Activated CD4-positive, alpha-beta memory T cell treated with anti-CD3 and anti-CD28 coated beads, Interleukin-2, amount 10 ng/mL, durations not matched to agents 7 days and 5 days (primary cell): ENCODE measurements around the gene CUL4A. TPM values are rescaled to one million over a fixed set of nuclear protein-coding genes. Genes with fewer than 3 reads are reported as not detected.
"Not testable (repeated sequence)": the region's sequence is repeated elsewhere in the genome, so short reads cannot be mapped to it uniquely, and the experiment has no call there.

ENCODE experiments used
- CTCF ChIA-PET: fragments of 350-600 bp; sonication (Branson Sonifier 250); formaldehyde crosslinking; loops from one replicate; lab custom pipeline; 2021; ENCODE audit warnings: antibody characterized with exemption, inconsistent platforms; lab: Charles Lee
- POLR2A ChIA-PET: fragments of 350-600 bp; sonication (Branson Sonifier 250); formaldehyde crosslinking; loops from one replicate; lab custom pipeline; 2021; ENCODE audit warnings: antibody characterized with exemption; lab: Charles Lee
- DNase-seq: peaks from one replicate; pipeline ENCODE4 v3.0.0-alpha.2; 2020
- H3K27ac Mint-ChIP-seq: one replicate; pipeline ENCODE4 v1.8.0; 2021; ENCODE audit warnings: mild to moderate bottlenecking, mixed read lengths
- H3K27me3 Mint-ChIP-seq: one replicate; pipeline ENCODE4 v1.8.0; 2021; ENCODE audit warnings: mixed read lengths
- H3K36me3 Mint-ChIP-seq: one replicate; pipeline ENCODE4 v1.8.0; 2021; ENCODE audit warnings: low read depth, mixed read lengths
- H3K4me1 Mint-ChIP-seq: one replicate; pipeline ENCODE4 v1.8.0; 2021; ENCODE audit warnings: mixed read lengths
- H3K4me3 Mint-ChIP-seq: one replicate; pipeline ENCODE4 v1.8.0; 2021; ENCODE audit warnings: mild to moderate bottlenecking, mixed read lengths
- H3K9me3 Mint-ChIP-seq: one replicate; pipeline ENCODE4 v1.8.0; 2021; ENCODE audit warnings: mixed read lengths
- total RNA-seq, 2 experiments: library from RNA; stranded (reverse); gene quantifications; one replicate each; pipeline ENCODE4 v1.2.3, GENCODE V29; 2021

CUL4A gene
- total RNA-seq, 2 experiments from 2014 or later: 67.2 to 68.8 TPM

- Mint-ChIP-seq H3K36me3 (peaks cover 65% of the 10 kb centered on the region), H3K4me3 (no peak overlapping the region), H3K27me3 (no peaks in the 10 kb centered on the region), H3K27ac (no peak overlapping the region), H3K4me1 (no peaks in the 10 kb centered on the region), H3K9me3 (no peaks in the 10 kb centered on the region)
- DNase-seq: no peak
- CTCF ChIA-PET: no interaction called here
- POLR2A ChIA-PET: no interaction called here
Measured at GRCh38 chr13:113232208-113233003, 23.0 kb downstream of the CUL4A start.

- no peaks in the 10 kb centered on the region for H3K4me1 Mint-ChIP-seq
- DNase-seq: no peak
- H3K36me3 Mint-ChIP-seq: peaks cover 65% of the 10 kb centered on the region
- POLR2A ChIA-PET: no interaction called here
- H3K9me3 Mint-ChIP-seq: no peaks in the 10 kb centered on the region
- CTCF ChIA-PET: no interaction called here
- no peak overlapping the region for H3K27ac Mint-ChIP-seq
- H3K4me3 Mint-ChIP-seq: no peak overlapping the region
- H3K27me3 Mint-ChIP-seq: no peaks in the 10 kb centered on the region
Measured at GRCh38 chr13:113233101-113233500, 23.7 kb downstream of the CUL4A start.

DNA sequence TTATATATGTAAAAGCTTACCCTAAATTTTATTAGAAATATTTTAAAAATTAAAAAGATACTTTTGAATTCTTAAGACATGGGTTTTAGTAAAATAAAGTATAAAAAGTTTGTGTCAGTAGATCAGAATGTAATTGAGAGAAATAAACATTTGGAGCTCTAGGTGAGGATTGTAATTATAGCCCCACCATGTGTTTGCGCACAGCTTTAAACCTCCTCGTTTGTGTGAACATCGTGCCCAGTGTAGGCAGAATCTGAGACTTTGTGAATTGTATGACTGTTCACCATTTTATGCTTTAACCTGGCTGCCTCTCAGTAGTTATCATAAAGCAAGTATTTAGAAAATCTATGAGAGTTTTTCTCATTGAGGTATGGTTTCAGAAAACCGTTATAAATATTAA is 29.1 kb downstream of the CUL4A start:
- peaks cover 55% of the 10 kb centered on the region for H3K36me3 Mint-ChIP-seq
- no peak overlapping the region for H3K27ac Mint-ChIP-seq
- no peaks in the 10 kb centered on the region for H3K27me3 Mint-ChIP-seq
- H3K4me3 Mint-ChIP-seq: no peak overlapping the region
- no peaks in the 10 kb centered on the region for H3K4me1 Mint-ChIP-seq
- ChIA-PET POLR2A (interaction anchor here (0.9 to 1.2 kb wide), 2 partner anchors 9 to 296 kb away, joined by 3 read pairs; no protein-coding TSS in a partner anchor), CTCF (interaction anchor here (0.8 to 1.6 kb wide), 10 partner anchors 9 to 296 kb away, joined by 3 to 11 read pairs (median 4); no protein-coding TSS in a partner anchor)
- DNase-seq: no peak
- no peaks in the 10 kb centered on the region for H3K9me3 Mint-ChIP-seq

DNA sequence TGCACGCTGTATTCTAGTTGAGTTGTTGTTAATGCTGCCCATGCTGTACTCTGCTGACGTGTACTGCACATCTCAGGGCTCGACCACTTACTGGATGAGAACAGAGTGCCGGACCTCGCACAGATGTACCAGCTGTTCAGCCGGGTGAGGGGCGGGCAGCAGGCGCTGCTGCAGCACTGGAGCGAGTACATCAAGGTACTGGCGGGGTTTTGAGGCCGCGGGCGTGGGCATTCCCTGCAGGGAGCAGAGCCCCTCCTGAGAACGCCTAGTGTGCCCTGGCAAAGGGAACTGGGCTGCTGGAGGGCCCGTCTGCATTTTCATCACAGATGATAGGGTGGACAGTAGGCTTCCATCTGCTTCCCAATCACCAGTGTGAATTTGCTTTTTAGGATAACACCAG is 29.9 kb downstream of the CUL4A start:
- POLR2A ChIA-PET: interaction anchor here (1.2 kb wide), 1 partner anchor 297 kb away, joined by 3 read pairs; no protein-coding TSS in a partner anchor

DNA sequence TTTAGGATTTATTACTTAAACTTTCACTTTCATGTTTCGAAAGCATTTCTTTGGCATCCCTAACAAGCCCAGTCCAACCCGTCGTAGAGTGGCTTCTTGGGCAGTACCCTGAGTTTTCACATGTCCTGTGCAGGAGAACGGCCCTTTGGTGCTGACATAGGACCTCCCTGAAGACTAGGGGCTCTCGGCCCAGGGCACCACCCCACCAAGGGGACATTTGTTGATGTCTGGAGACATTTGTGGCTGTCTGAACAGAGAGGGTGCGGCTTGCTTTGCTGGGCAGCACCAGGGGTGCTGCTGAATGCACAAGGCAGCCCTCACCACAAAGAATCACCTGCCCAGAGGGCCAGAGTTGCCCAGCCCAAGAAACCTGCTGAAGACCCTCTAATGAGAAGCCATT is 30.6 kb downstream of the CUL4A start:
- H3K36me3 Mint-ChIP-seq: peaks cover 55% of the 10 kb centered on the region
- H3K27me3 Mint-ChIP-seq: no peaks in the 10 kb centered on the region
- ChIA-PET CTCF (no interaction called here), POLR2A (no interaction called here)
- H3K4me1 Mint-ChIP-seq: no peaks in the 10 kb centered on the region
- H3K27ac Mint-ChIP-seq: no peak overlapping the region
- no peaks in the 10 kb centered on the region for H3K9me3 Mint-ChIP-seq
- H3K4me3 Mint-ChIP-seq: no peak overlapping the region
- no peak for DNase-seq

More for the DNA sequence above, 29.9 kb downstream of the CUL4A start:
- Mint-ChIP-seq H3K36me3 (peaks cover 56% of the 10 kb centered on the region), H3K9me3 (no peaks in the 10 kb centered on the region), H3K4me3 (no peak overlapping the region), H3K27ac (no peak overlapping the region), H3K27me3 (no peaks in the 10 kb centered on the region), H3K4me1 (no peaks in the 10 kb centered on the region)
- DNase-seq: no peak
- CTCF ChIA-PET: interaction anchor here (0.8 to 1.4 kb wide), 4 partner anchors 154 to 296 kb away, joined by 3 to 11 read pairs (median 4); no protein-coding TSS in a partner anchor

DNA sequence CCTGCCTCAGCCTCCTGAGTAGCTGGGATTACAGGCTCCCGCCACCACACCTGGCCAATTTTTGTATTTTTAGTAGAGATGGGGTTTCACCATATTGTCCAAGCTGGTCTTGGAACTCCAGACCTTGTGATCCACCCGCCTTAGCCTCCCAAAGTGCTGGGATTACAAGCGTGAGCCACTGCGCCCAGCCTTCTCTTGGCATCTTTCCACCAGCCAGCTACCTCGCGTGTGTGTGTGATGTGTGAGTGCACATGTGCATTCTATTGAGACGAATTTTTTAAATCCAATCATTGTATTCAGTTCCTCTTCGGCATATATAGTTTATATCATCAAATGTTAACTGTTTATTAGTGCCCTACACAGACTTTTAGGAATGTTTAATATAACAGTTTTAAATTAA is 32.2 kb downstream of the CUL4A start:
- POLR2A ChIA-PET: interaction anchor here (0.6 to 2.3 kb wide), 2 partner anchors 32 to 493 kb away, joined by 3 to 9 read pairs; partner anchors contain the start of genes CUL4A and PCID2
- H3K27me3 Mint-ChIP-seq, H3K27ac Mint-ChIP-seq, H3K4me3 Mint-ChIP-seq, CTCF ChIA-PET, H3K4me1 Mint-ChIP-seq, H3K9me3 Mint-ChIP-seq, DNase-seq: not testable (repeated sequence)
- H3K36me3 Mint-ChIP-seq: peaks cover 61% of the 10 kb centered on the region

- H3K9me3 Mint-ChIP-seq: no peaks in the 10 kb centered on the region
- no peaks in the 10 kb centered on the region for H3K27me3 Mint-ChIP-seq
- ChIA-PET CTCF (no interaction called here), POLR2A (no interaction called here)
- H3K4me1 Mint-ChIP-seq: no peaks in the 10 kb centered on the region
- DNase-seq: no peak
- H3K4me3 Mint-ChIP-seq: no peak overlapping the region
- H3K36me3 Mint-ChIP-seq: peaks cover 69% of the 10 kb centered on the region
- H3K27ac Mint-ChIP-seq: no peak overlapping the region
Measured at GRCh38 chr13:113243847-113244246, 34.4 kb downstream of the CUL4A start.

DNA sequence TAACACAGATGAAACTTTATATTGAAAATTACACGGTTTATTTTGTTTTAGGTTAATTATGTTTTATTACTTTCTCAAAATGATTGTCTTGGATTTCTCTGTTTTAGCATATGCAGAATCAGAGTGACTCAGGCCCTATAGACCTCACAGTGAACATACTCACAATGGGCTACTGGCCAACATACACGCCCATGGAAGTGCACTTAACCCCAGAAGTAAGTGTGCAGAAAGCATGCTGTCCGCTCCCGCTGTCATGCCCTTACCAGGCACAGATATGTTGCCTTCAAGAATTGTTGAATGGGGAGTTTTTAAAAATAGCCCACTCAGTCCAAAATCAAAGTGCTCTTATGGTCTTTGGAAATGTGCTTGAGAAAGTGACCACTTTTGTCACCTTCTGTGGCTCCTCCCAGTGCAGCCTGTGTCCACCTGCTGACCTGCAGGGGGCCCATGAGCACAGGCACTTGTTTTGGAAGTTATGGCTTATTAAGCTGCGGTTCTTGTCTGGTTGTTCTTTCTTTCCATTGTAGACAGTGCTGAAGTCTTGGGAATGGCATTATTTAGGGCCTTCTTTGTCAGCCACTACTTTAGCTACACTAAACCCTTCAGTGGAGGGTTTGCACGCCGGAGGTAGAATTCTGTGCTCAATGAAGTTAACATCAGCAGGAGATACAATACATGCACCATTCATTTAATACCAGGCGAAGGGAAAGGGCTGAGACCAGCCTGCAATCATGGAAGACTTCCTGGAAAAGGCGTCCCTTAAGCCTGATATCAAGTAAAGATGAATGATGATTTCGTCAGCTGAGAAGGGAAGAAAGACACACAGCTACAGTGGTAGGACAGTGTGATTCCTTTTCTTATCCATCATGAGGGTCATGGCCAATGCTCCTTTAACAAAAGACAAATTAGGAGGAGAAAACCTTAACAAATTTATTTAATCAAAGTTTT is 36.7 kb downstream of the CUL4A start:
- CTCF ChIA-PET: no interaction called here

GRCh38 chr13:113252516-113253095 is 43.2 kb downstream of the CUL4A start:
- Mint-ChIP-seq H3K4me3 (no peak overlapping the region), H3K9me3 (no peaks in the 10 kb centered on the region), H3K36me3 (peaks cover 72% of the 10 kb centered on the region), H3K4me1 (no peaks in the 10 kb centered on the region), H3K27me3 (no peaks in the 10 kb centered on the region), H3K27ac (no peak overlapping the region)
- CTCF ChIA-PET: no interaction called here
- DNase-seq: no peak
- POLR2A ChIA-PET: no interaction called here

More for the DNA sequence above, 36.7 kb downstream of the CUL4A start:
- Mint-ChIP-seq H3K27ac (no peak overlapping the region), H3K4me1 (no peaks in the 10 kb centered on the region), H3K27me3 (no peaks in the 10 kb centered on the region), H3K9me3 (no peaks in the 10 kb centered on the region), H3K4me3 (no peak overlapping the region), H3K36me3 (peaks cover 69% of the 10 kb centered on the region)
- no peak for DNase-seq
- POLR2A ChIA-PET: no interaction called here

GRCh38 chr13:113257908-113258307 is 48.5 kb downstream of the CUL4A start:
- CTCF ChIA-PET, H3K27ac Mint-ChIP-seq, POLR2A ChIA-PET, H3K27me3 Mint-ChIP-seq, H3K9me3 Mint-ChIP-seq, DNase-seq, H3K4me1 Mint-ChIP-seq, H3K4me3 Mint-ChIP-seq: not testable (repeated sequence)
- H3K36me3 Mint-ChIP-seq: peaks cover 53% of the 10 kb centered on the region

DNA sequence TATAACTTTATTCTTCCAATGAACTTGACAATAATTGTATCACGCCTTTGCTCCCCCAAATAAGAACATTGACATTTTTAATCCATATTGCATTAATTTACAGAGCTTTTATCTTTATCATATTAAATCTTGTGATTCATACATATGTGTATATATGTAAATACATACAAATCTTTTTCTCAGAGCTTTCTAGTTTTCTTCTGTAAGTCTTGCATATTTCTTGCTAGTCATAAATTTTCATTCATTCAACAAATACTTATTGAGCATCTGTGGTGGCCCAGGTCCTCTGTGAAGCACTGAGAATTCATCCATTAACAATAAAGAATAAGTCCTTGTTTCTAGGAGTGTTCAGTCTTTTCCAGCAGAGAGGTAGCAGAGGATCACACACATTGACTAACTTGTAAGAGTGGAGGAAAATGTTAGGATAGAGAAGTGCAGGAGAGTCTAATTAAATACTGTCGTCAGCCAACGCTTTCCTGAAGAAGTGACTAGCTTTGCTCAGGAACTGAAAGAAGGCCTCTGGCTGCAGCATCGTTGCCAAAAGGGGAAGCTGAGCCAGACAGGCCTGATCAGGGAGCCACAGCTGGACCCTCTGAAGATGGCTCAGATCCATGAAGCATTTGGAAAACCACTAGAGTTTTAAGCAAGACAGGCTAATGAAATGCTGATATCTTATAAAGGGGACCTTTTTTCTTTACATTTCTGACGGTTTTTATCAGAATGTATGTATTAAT is 49.1 kb downstream of the CUL4A start:
- CTCF ChIA-PET: no interaction called here
- Mint-ChIP-seq H3K4me3 (no peak overlapping the region), H3K27me3 (no peaks in the 10 kb centered on the region), H3K36me3 (peaks cover 52% of the 10 kb centered on the region), H3K27ac (no peak overlapping the region), H3K9me3 (no peaks in the 10 kb centered on the region), H3K4me1 (no peaks in the 10 kb centered on the region)
- POLR2A ChIA-PET: no interaction called here
- no peak for DNase-seq

DNA sequence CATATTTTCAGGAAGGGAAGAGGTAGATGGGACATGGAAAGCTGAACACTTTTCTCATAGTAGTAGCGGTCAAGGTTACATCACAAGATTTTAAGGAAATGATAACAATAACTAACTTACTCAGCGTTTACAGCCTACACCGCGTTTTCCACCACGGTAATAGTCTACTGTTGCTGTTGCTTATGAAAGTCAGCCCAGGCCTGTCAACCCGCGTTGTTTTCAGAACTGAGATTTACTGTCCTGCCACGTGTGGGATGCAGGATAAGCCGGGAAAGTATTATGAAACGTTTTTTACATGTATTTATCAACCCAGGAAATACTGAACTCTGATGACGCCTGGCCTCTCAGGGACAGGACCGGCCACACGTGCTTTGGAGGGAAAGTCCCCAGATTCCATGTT is 51.6 kb downstream of the CUL4A start:
- H3K27ac Mint-ChIP-seq: no peak overlapping the region
- no peaks in the 10 kb centered on the region for H3K9me3 Mint-ChIP-seq
- no peak overlapping the region for H3K4me3 Mint-ChIP-seq
- POLR2A ChIA-PET: no interaction called here
- DNase-seq: no peak
- CTCF ChIA-PET: no interaction called here
- no peaks in the 10 kb centered on the region for H3K4me1 Mint-ChIP-seq
- H3K36me3 Mint-ChIP-seq: peaks cover 40% of the 10 kb centered on the region
- H3K27me3 Mint-ChIP-seq: no peaks in the 10 kb centered on the region
